Liver (tissue), 9 donors: ENCODE measurements around the gene GNAO1. TPM values are rescaled to one million over a fixed set of nuclear protein-coding genes. Genes with fewer than 3 reads are reported as not detected.

Experiments used
- DNase-seq: peaks from one replicate; pipeline ENCODE4 v3.0.0-alpha.2; 2017; ENCODE audit warnings: low spot score
- H3K27ac ChIP-seq, 2 donors: one replicate each; pipeline ENCODE4 v1.7.0; 2013; ENCODE audit warnings: inconsistent platforms in 2 of 2, low read length in 2 of 2, control low read depth in 1 of 2, low read depth in 1 of 2, mild to moderate bottlenecking in 1 of 2
- H3K27me3 ChIP-seq, 4 donors: one replicate each; pipeline versions ENCODE4 v1.6.1 to v1.7.0; 2013; ENCODE audit warnings: low read length in 3 of 4, inconsistent platforms in 1 of 4, mild to moderate bottlenecking in 1 of 4, moderate library complexity in 1 of 4; ENCODE audit not compliant: control insufficient read depth in 4 of 4, insufficient read depth in 4 of 4
- H3K36me3 ChIP-seq, 4 donors: one replicate each; pipeline versions ENCODE4 v1.6.1 to v1.7.0; 2013; ENCODE audit warnings: low read length in 3 of 4, mild to moderate bottlenecking in 3 of 4, low read depth in 1 of 4, moderate library complexity in 1 of 4; ENCODE audit not compliant: control insufficient read depth in 4 of 4, insufficient read depth in 3 of 4
- H3K4me1 ChIP-seq, 4 donors: one replicate each; pipeline versions ENCODE4 v1.6.1 to v1.7.0; 2013; ENCODE audit warnings: low read length in 3 of 4, mild to moderate bottlenecking in 3 of 4, moderate library complexity in 1 of 4; ENCODE audit not compliant: control insufficient read depth in 4 of 4, insufficient read depth in 4 of 4
- H3K4me3 ChIP-seq, 3 donors: one replicate each; pipeline versions ENCODE4 v1.6.1 to v1.7.0; 2013; ENCODE audit warnings: low read length in 3 of 3, control low read depth in 1 of 3, low read depth in 1 of 3, mild to moderate bottlenecking in 1 of 3
- H3K9ac ChIP-seq, 2 donors: one replicate each; pipeline ENCODE4 v1.7.0; 2013; ENCODE audit warnings: low read length in 2 of 2, mild to moderate bottlenecking in 2 of 2, moderate library complexity in 2 of 2, control low read depth in 1 of 2, low read depth in 1 of 2
- H3K9me3 ChIP-seq, 4 donors: one replicate each; pipeline versions ENCODE4 v1.6.1 to v1.7.0; 2013; ENCODE audit warnings: low read length in 3 of 4; ENCODE audit not compliant: control insufficient read depth in 4 of 4
- ATF3 ChIP-seq: IDR thresholded peaks from 2 replicates; pipeline ENCODE4 v1.6.1; 2016; ENCODE audit warnings: antibody characterized with exemption
- EGR1 ChIP-seq, 2 donors: IDR thresholded peaks; 2 replicates each; pipeline ENCODE4 v1.6.1; 2016 to 2018; ENCODE audit warnings: antibody characterized with exemption in 2 of 2, low read depth in 2 of 2
- FOXA2 ChIP-seq: IDR thresholded peaks from 2 replicates; pipeline ENCODE4 v1.6.1; 2016; ENCODE audit warnings: antibody characterized with exemption
- GABPA ChIP-seq, 2 donors: IDR thresholded peaks in 1 of 2; conservative IDR thresholded peaks in 1 of 2; 2 replicates each; pipeline ENCODE4 v1.6.1; 2016; ENCODE audit warnings: antibody characterized with exemption in 2 of 2, mild to moderate bottlenecking in 1 of 2, moderate library complexity in 1 of 2
- HNF4A ChIP-seq, 2 donors: conservative IDR thresholded peaks; 2 replicates each; pipeline ENCODE4 v1.6.1; 2016; ENCODE audit warnings: antibody characterized with exemption in 2 of 2, mild to moderate bottlenecking in 2 of 2
- HNF4G ChIP-seq: IDR thresholded peaks from 2 replicates; pipeline ENCODE4 v1.6.1; 2016; ENCODE audit warnings: antibody characterized with exemption
- JUND ChIP-seq, 2 donors: IDR thresholded peaks; 2 replicates each; pipeline ENCODE4 v1.6.1; 2016; ENCODE audit warnings: antibody characterized with exemption in 2 of 2
- NR2F2 ChIP-seq: IDR thresholded peaks from 2 replicates; pipeline ENCODE4 v1.6.1; 2016; ENCODE audit warnings: antibody characterized with exemption
- RXRA ChIP-seq, 2 donors: IDR thresholded peaks; 2 replicates each; pipeline ENCODE4 v1.6.1; 2017 to 2018; ENCODE audit warnings: antibody characterized with exemption in 2 of 2, mild to moderate bottlenecking in 1 of 2
- SP1 ChIP-seq: IDR thresholded peaks from 2 replicates; pipeline ENCODE4 v1.6.1; 2018; ENCODE audit warnings: antibody characterized with exemption, mild to moderate bottlenecking
- TAF1 ChIP-seq: conservative IDR thresholded peaks from 2 replicates; pipeline ENCODE4 v1.6.1; 2016; ENCODE audit warnings: antibody characterized with exemption, mild to moderate bottlenecking
- WGBS: extraction: QIAGEN DNeasy Blood & Tissue Kit; methylation state at CpG from one replicate; pipeline ENCODE4 v1.1.7; 2013; 5-methylcytosine and 5-hydroxymethylcytosine counted together
- polyA plus RNA-seq, 2 donors: library from polyadenylated mRNA; stranded (reverse) in 1 of 2; unstranded in 1 of 2; fragments of 200-250 nt in 1 of 2; fragments of >200 nt in 1 of 2; fragmentation: Nextera tagmentation in 1 of 2; extraction: Ambion mirVana in 1 of 2; gene quantifications; one replicate each; pipeline versions ENCODE4 v1.2.1 to v1.2.3, GENCODE V29; 2013 to 2015
- total RNA-seq, 2 donors: library from RNA; depleted of rRNA; stranded (reverse); fragments of >200 nt; gene quantifications; one replicate each; pipeline ENCODE4 v1.2.3, GENCODE V29; 2014
- TF ChIP-seq, protein P1 (sequence below): IDR thresholded peaks from 2 replicates; pipeline ENCODE4 v1.6.1; 2016; ENCODE audit warnings: antibody characterized with exemption, mild to moderate bottlenecking
- donor health status: healthy.
- donor health status: healthy.
- donor health status: healthy.
- donor health status: healthy.
- donor health status: healthy.

The GNAO1 gene
- total and polyA plus RNA-seq, 4 donors = 0.61 to 15.1 (median 7.0) TPM

- WGBS = 94% methylated on average over 25 of the region's 25 CpGs
- H3K9ac ChIP-seq = no peak overlapping the region
- H3K27ac ChIP-seq = no peak overlapping the region
- no peaks in the 10 kb centered on the region for H3K27me3 ChIP-seq
- peaks cover 0 to 3% (median under 1%) of the 10 kb centered on the region in 4 donors for H3K36me3 ChIP-seq
- no peak for DNase-seq
- no peak for TF ChIP-seq HNF4A (conservative IDR thresholded peaks at IDR 0.05)
- no peak for TF ChIP-seq ATF3
- TF ChIP-seq HNF4G = no peak
- TF ChIP-seq RXRA (IDR thresholded peaks at IDR 0.05) = no peak
- TF ChIP-seq, protein P1, sequence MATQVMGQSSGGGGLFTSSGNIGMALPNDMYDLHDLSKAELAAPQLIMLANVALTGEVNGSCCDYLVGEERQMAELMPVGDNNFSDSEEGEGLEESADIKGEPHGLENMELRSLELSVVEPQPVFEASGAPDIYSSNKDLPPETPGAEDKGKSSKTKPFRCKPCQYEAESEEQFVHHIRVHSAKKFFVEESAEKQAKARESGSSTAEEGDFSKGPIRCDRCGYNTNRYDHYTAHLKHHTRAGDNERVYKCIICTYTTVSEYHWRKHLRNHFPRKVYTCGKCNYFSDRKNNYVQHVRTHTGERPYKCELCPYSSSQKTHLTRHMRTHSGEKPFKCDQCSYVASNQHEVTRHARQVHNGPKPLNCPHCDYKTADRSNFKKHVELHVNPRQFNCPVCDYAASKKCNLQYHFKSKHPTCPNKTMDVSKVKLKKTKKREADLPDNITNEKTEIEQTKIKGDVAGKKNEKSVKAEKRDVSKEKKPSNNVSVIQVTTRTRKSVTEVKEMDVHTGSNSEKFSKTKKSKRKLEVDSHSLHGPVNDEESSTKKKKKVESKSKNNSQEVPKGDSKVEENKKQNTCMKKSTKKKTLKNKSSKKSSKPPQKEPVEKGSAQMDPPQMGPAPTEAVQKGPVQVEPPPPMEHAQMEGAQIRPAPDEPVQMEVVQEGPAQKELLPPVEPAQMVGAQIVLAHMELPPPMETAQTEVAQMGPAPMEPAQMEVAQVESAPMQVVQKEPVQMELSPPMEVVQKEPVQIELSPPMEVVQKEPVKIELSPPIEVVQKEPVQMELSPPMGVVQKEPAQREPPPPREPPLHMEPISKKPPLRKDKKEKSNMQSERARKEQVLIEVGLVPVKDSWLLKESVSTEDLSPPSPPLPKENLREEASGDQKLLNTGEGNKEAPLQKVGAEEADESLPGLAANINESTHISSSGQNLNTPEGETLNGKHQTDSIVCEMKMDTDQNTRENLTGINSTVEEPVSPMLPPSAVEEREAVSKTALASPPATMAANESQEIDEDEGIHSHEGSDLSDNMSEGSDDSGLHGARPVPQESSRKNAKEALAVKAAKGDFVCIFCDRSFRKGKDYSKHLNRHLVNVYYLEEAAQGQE = no peak
- TF ChIP-seq EGR1 (IDR thresholded peaks at IDR 0.05; ENCODE audit: low read depth in 2 of 2) = no peak
- TF ChIP-seq GABPA (IDR thresholded peaks at IDR 0.05 in 1 of 2, conservative IDR thresholded peaks at IDR 0.05 in 1 of 2) = no peak
- no peak for TF ChIP-seq JUND (IDR thresholded peaks at IDR 0.05)
- no peak for TF ChIP-seq FOXA2
- H3K4me1 ChIP-seq = peaks cover 7 to 51% (median 41%) of the 10 kb centered on the region in 4 donors
- no peak overlapping the region for H3K4me3 ChIP-seq
- no peaks in the 10 kb centered on the region for H3K9me3 ChIP-seq
Measured at GRCh38 chr16:56348168-56349085, 157.1 kb downstream of the GNAO1 start.

- TF ChIP-seq SP1 = no peak
- TF ChIP-seq NR2F2 = no peak
- no peak for TF ChIP-seq RXRA (IDR thresholded peaks at IDR 0.05)
- TF ChIP-seq JUND (IDR thresholded peaks at IDR 0.05) = no peak
- no peak for TF ChIP-seq EGR1 (IDR thresholded peaks at IDR 0.05; ENCODE audit: low read depth in 2 of 2)
- no peak for TF ChIP-seq TAF1
- H3K27ac ChIP-seq = no peak overlapping the region
- DNase-seq = no peak
- H3K9ac ChIP-seq = no peak overlapping the region
- H3K4me1 ChIP-seq = peaks cover 7 to 44% (median 36%) of the 10 kb centered on the region in 4 donors
- H3K4me3 ChIP-seq = no peak overlapping the region
- H3K9me3 ChIP-seq = no peaks in the 10 kb centered on the region
- H3K36me3 ChIP-seq = no peaks in the 10 kb centered on the region
- WGBS = 90% methylated on average over 2 of the region's 2 CpGs
- no peaks in the 10 kb centered on the region for H3K27me3 ChIP-seq
Measured at GRCh38 chr16:56349086-56349415, 157.8 kb downstream of the GNAO1 start.

- no peak for DNase-seq
Measured at GRCh38 chr16:56349711-56350161, 158.4 kb downstream of the GNAO1 start.

More at GRCh38 chr16:56349711-56350161, 158.4 kb downstream of the GNAO1 start:
- Histone ChIP-seq H3K4me1 (peaks cover 7 to 38% (median 30%) of the 10 kb centered on the region in 4 donors), H3K27ac (no peak overlapping the region), H3K9ac (no peak overlapping the region), H3K36me3 (no peaks in the 10 kb centered on the region), H3K4me3 (no peak overlapping the region), H3K9me3 (no peaks in the 10 kb centered on the region), H3K27me3 (no peaks in the 10 kb centered on the region)
- TF ChIP-seq EGR1 (IDR thresholded peaks at IDR 0.05; ENCODE audit: low read depth in 2 of 2) (no peak), RXRA (IDR thresholded peaks at IDR 0.05) (peak; percentile 83 to 89), HNF4A (conservative IDR thresholded peaks at IDR 0.05) (peak; percentile 35 to 55), SP1 (peak; percentile 17), JUND (IDR thresholded peaks at IDR 0.05) (no peak)
- WGBS = 57% methylated on average over 16 of the region's 16 CpGs
